Spleen (tissue), 11 donors: ENCODE data around the gene NCOA7. TPM values are rescaled to one million over a fixed set of nuclear protein-coding genes. Genes with fewer than 3 reads are reported as not detected.
A peak's percentile ranks its signal among the peaks of the same experiment; 100 is the strongest.

Experiments
- DNase-seq: peaks from one replicate; pipeline ENCODE4 v3.0.0-alpha.2; 2020
- H3K27ac ChIP-seq, 8 donors: fragments of 200-600 bp; sonication (generic) in 7 of 8; 1 replicate in 4 of 8; 2 replicates in 4 of 8; pipeline versions ENCODE4 v1.5.0 to v1.8.0; 2016 to 2021; ENCODE audit warnings: inconsistent platforms in 4 of 8, mild to moderate bottlenecking in 4 of 8, moderate library complexity in 1 of 8
- H3K27me3 ChIP-seq, 7 donors: fragments of 200-600 bp; sonication (generic) in 6 of 7; replicated peaks in 1 of 7; 1 replicate in 4 of 7; 2 replicates in 3 of 7; pipeline versions ENCODE4 v1.5.0 to v1.8.0; 2016 to 2021; ENCODE audit warnings: inconsistent platforms in 3 of 7, mild to moderate bottlenecking in 1 of 7
- H3K36me3 ChIP-seq, 6 donors: fragments of 200-600 bp; sonication (generic) in 5 of 6; 1 replicate in 4 of 6; 2 replicates in 2 of 6; pipeline versions ENCODE4 v1.5.0 to v1.8.0; 2016 to 2021; ENCODE audit warnings: inconsistent platforms in 2 of 6
- H3K4me1 ChIP-seq, 6 donors: fragments of 200-600 bp; sonication (generic) in 5 of 6; 1 replicate in 3 of 6; 2 replicates in 3 of 6; pipeline versions ENCODE4 v1.5.0 to v1.8.0; 2016 to 2021; ENCODE audit warnings: inconsistent platforms in 3 of 6
- H3K4me3 ChIP-seq, 8 donors: fragments of 200-600 bp; sonication (generic) in 7 of 8; 1 replicate in 4 of 8; 2 replicates in 4 of 8; pipeline versions ENCODE4 v1.5.0 to v1.8.0; 2016 to 2021; ENCODE audit warnings: inconsistent platforms in 4 of 8, mild to moderate bottlenecking in 4 of 8, moderate library complexity in 2 of 8
- H3K9me3 ChIP-seq, 8 donors: fragments of 200-600 bp; sonication (generic) in 7 of 8; 1 replicate in 4 of 8; 2 replicates in 4 of 8; pipeline versions ENCODE4 v1.5.0 to v1.8.0; 2016 to 2021; ENCODE audit warnings: inconsistent platforms in 4 of 8
- POLR2A ChIP-seq, 3 donors: fragments of 450-650 bp; IDR thresholded peaks; one replicate each; pipeline ENCODE4 v1.5.1; 2017; ENCODE audit warnings: antibody characterized with exemption in 3 of 3, mild to moderate bottlenecking in 1 of 3
- POLR2AphosphoS5 ChIP-seq, 3 donors: sonication (generic); formaldehyde crosslinking; IDR thresholded peaks; one replicate each; pipeline ENCODE4 v1.5.1; 2017; ENCODE audit warnings: antibody characterized with exemption in 3 of 3
- WGBS, 5 donors: extraction: QIAGEN DNeasy Blood & Tissue Kit in 3 of 5; methylation state at CpG; one replicate each; pipeline versions ENCODE4 v1.1.5 to v1.1.7; 2013 to 2018; 5-methylcytosine and 5-hydroxymethylcytosine counted together
- intact Hi-C: fragments of 100-400 bp; cut with DNase I; formaldehyde crosslinking; loops from one replicate; pipeline ENCODE4 v1.15.0; 2023; ENCODE audit warnings: low total_unique reads
- polyA plus RNA-seq, 3 donors: library from polyadenylated mRNA; stranded (reverse); fragments of 200-250 nt; gene quantifications; one replicate each; pipeline ENCODE4 v1.2.1, GENCODE V29; 2013
- total RNA-seq, 7 donors: library from RNA; depleted of rRNA in 3 of 7; stranded (reverse); fragments of >200 nt in 3 of 7; fragmentation: NEBNext Ultra II Directional in 4 of 7; extraction: Animal tissue kit (Norgen Biotek cat#: 25700) in 4 of 7; gene quantifications; one replicate each; pipeline versions ENCODE4 v1.1.0 to v1.2.1, GENCODE V29; 2016 to 2021
- TF ChIP-seq, protein P1 (sequence below), 11 experiments: fragments of 200-600 bp in 7 of 11; fragments of 450-650 bp in 4 of 11; sonication (generic) in 4 of 11; IDR thresholded peaks in 8 of 11; conservative IDR thresholded peaks in 3 of 11; 1 replicate in 7 of 11; 2 replicates in 4 of 11; pipeline versions ENCODE4 v1.4.0 to v1.8.0; 2016 to 2021; ENCODE audit warnings: antibody characterized with exemption in 11 of 11, inconsistent platforms in 4 of 11, mild to moderate bottlenecking in 1 of 11
- donor health status: healthy with polysubstance abuse.
- donor health status: DM: no; HTN: no; CAD: no; lungs with moderate emphysema.
- donor health status: DM: no; HTN: no; CAD: no.
- donor health status: Bipolar disorder and iron deficiency.
- donor health status: healthy.
- donor health status: DM: no; HTN: no; CAD: no.
- donor health status: DM: yes; HTN: yes; CAD: no.

NCOA7 gene
- total and polyA plus RNA-seq, 10 donors: 11.8 to 84.3 (median 43.1) TPM

- DNase-seq: no peak
- intact Hi-C loops: no loop called here
- Histone ChIP-seq H3K27ac (peak overlapping the region in 3 of 8 donors; percentile 12 to 96 (median 20)), H3K4me1 (peaks cover 20 to 87% (median 76%) of the 10 kb centered on the region in 6 donors), H3K4me3 (peak overlapping the region in 2 of 8 donors; percentile 89 to 92), H3K36me3 (peaks cover 0 to 12% (median 0%) of the 10 kb centered on the region in 6 donors), H3K27me3 (no peaks in the 10 kb centered on the region), H3K9me3 (no peaks in the 10 kb centered on the region)
- 90 to 93% (median 92%) methylated on average over 5 of the region's 5 CpGs for WGBS, 5 donors
- TF ChIP-seq, protein P1, sequence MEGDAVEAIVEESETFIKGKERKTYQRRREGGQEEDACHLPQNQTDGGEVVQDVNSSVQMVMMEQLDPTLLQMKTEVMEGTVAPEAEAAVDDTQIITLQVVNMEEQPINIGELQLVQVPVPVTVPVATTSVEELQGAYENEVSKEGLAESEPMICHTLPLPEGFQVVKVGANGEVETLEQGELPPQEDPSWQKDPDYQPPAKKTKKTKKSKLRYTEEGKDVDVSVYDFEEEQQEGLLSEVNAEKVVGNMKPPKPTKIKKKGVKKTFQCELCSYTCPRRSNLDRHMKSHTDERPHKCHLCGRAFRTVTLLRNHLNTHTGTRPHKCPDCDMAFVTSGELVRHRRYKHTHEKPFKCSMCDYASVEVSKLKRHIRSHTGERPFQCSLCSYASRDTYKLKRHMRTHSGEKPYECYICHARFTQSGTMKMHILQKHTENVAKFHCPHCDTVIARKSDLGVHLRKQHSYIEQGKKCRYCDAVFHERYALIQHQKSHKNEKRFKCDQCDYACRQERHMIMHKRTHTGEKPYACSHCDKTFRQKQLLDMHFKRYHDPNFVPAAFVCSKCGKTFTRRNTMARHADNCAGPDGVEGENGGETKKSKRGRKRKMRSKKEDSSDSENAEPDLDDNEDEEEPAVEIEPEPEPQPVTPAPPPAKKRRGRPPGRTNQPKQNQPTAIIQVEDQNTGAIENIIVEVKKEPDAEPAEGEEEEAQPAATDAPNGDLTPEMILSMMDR (IDR thresholded peaks at IDR 0.05 in 8 of 11, conservative IDR thresholded peaks at IDR 0.05 in 3 of 11): no peak
- TF ChIP-seq POLR2A (IDR thresholded peaks at IDR 0.05) (no peak), POLR2AphosphoS5 (IDR thresholded peaks at IDR 0.05) (no peak)
Observed at GRCh38 chr6:125794342-125795137, 3.8 kb downstream of the NCOA7 start.

GRCh38 chr6:125795301-125795700 lies 4.5 kb downstream of the NCOA7 start:
- no peaks in the 10 kb centered on the region for H3K9me3 ChIP-seq
- H3K36me3 ChIP-seq: peaks cover 0 to 12% (median 0%) of the 10 kb centered on the region in 6 donors
- no peaks in the 10 kb centered on the region for H3K27me3 ChIP-seq
- H3K4me3 ChIP-seq: no peak overlapping the region
- H3K4me1 ChIP-seq: peaks cover 14 to 88% (median 72%) of the 10 kb centered on the region in 6 donors
- WGBS, 5 donors: 89 to 100% (median 97%) methylated on average over 1 of the region's 1 CpG
- TF ChIP-seq POLR2AphosphoS5 (IDR thresholded peaks at IDR 0.05): no peak
- TF ChIP-seq POLR2A (IDR thresholded peaks at IDR 0.05): no peak
- TF ChIP-seq, protein P1 (IDR thresholded peaks at IDR 0.05 in 8 of 11, conservative IDR thresholded peaks at IDR 0.05 in 3 of 11): no peak
- no peak overlapping the region for H3K27ac ChIP-seq
- intact Hi-C loops: no loop called here
- DNase-seq: no peak

DNA sequence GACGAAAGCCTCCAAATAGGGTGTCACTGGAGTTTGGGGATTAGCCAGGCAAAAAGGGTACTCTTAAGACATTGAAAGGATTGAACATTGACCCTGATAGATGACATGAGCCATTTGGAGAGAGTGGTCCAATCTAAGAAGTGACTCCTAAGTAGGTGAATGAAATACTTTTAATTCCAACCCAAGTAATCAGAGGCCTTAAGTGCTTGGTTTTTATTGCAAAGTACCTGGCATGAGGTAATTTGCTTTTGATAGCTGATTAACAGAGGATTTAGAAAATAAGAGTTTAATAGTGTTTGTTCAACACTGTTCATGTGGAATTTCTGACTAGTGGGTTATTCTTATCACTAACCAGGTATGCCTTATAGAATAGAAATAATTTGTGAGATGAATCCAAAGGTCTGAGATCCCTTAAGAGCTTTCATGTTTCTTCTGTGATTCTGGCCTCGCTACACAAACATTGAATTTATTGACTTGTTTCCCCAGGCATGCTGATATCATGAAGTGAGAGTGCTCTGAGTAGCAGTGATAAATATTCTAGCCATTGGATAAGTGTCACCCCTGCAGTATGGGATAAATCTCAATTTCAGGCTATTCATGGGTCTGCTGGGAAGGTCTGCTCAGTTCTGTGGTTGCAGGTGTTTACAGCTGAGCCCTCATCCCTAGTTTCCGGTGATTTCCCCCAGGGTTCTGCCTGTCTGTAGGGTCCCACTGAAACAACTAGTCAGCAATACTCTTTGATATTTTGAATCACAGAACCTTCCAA lies 6.5 kb downstream of the NCOA7 start:
- Histone ChIP-seq H3K27ac (peak overlapping the region in 3 of 8 donors; percentile 44 to 77 (median 73)), H3K4me3 (peak overlapping the region in 1 of 8 donors; percentile 5), H3K36me3 (peaks cover 0 to 17% (median 0%) of the 10 kb centered on the region in 6 donors), H3K27me3 (no peaks in the 10 kb centered on the region), H3K4me1 (peaks cover 17 to 96% (median 69%) of the 10 kb centered on the region in 6 donors), H3K9me3 (no peaks in the 10 kb centered on the region)
- no peak for DNase-seq
- WGBS, 5 donors: 80 to 90% (median 87%) methylated on average over 3 of the region's 3 CpGs
- intact Hi-C loops: no loop called here
- TF ChIP-seq, protein P1 (IDR thresholded peaks at IDR 0.05 in 8 of 11, conservative IDR thresholded peaks at IDR 0.05 in 3 of 11): no peak
- TF ChIP-seq POLR2AphosphoS5 (IDR thresholded peaks at IDR 0.05) (no peak), POLR2A (IDR thresholded peaks at IDR 0.05) (no peak)
